Hepatocyte (in vitro differentiated cells): ENCODE data around the gene CORIN. TPM values are rescaled to one million over a fixed set of nuclear protein-coding genes. Genes with fewer than 3 reads are reported as not detected.

Experiments used
- DNase-seq: peaks from one replicate; pipeline ENCODE4 v3.0.0-alpha.2; 2016; ENCODE audit warnings: low spot score
- H2AFZ ChIP-seq: fragments of 200-600 bp; sonication (generic); 2 replicates; pipeline ENCODE4 v1.6.0; 2016; ENCODE audit warnings: antibody characterized with exemption, mild to moderate bottlenecking
- H3K27ac ChIP-seq: fragments of 200-600 bp; sonication (generic); 2 replicates; pipeline ENCODE4 v1.5.1; 2016; ENCODE audit warnings: mild to moderate bottlenecking
- H3K27me3 ChIP-seq: fragments of 200-600 bp; sonication (generic); 2 replicates; pipeline ENCODE4 v1.6.1; 2016
- H3K36me3 ChIP-seq: fragments of 200-600 bp; sonication (generic); replicated peaks from 2 replicates; pipeline ENCODE4 v1.5.1; 2016; ENCODE audit warnings: low read depth; ENCODE audit not compliant: insufficient read depth
- H3K4me1 ChIP-seq: fragments of 200-600 bp; sonication (generic); 2 replicates; pipeline ENCODE4 v1.5.1; 2016; ENCODE audit warnings: mild to moderate bottlenecking, moderate library complexity; ENCODE audit not compliant: insufficient read depth
- H3K4me2 ChIP-seq: fragments of 200-600 bp; sonication (generic); 2 replicates; pipeline ENCODE4 v1.6.0; 2016
- H3K4me3 ChIP-seq: fragments of 200-600 bp; sonication (generic); 2 replicates; pipeline ENCODE4 v1.5.1; 2016; ENCODE audit warnings: mild to moderate bottlenecking
- H3K79me2 ChIP-seq: fragments of 200-600 bp; sonication (generic); 2 replicates; pipeline ENCODE4 v1.6.0; 2017; ENCODE audit warnings: mild to moderate bottlenecking
- H3K9me2 ChIP-seq: fragments of 200-600 bp; sonication (generic); replicated peaks from 2 replicates; pipeline ENCODE4 v1.6.0; 2017; ENCODE audit warnings: mild to moderate bottlenecking; ENCODE audit not compliant: insufficient read depth
- H3K9me3 ChIP-seq: fragments of 200-600 bp; sonication (generic); 2 replicates; pipeline ENCODE4 v1.5.1; 2016; ENCODE audit warnings: low read depth, mild to moderate bottlenecking
- H4K20me1 ChIP-seq: fragments of 200-600 bp; sonication (generic); 2 replicates; pipeline ENCODE4 v1.6.0; 2016; ENCODE audit warnings: mild to moderate bottlenecking; ENCODE audit not compliant: insufficient read depth, poor library complexity, severe bottlenecking
- CTCF ChIP-seq: fragments of 200-600 bp; sonication (generic); IDR thresholded peaks from 2 replicates; pipeline ENCODE4 v1.5.1; 2016; ENCODE audit warnings: antibody characterized with exemption, mild to moderate bottlenecking; ENCODE audit not compliant: poor library complexity
- EZH2 ChIP-seq: fragments of 200-600 bp; sonication (generic); IDR thresholded peaks from 2 replicates; pipeline ENCODE4 v1.6.1; 2016; ENCODE audit warnings: antibody characterized with exemption, mild to moderate bottlenecking, borderline replicate concordance
- EZH2phosphoT487 ChIP-seq: fragments of 200-600 bp; sonication (generic); IDR thresholded peaks from one replicate; pipeline ENCODE4 v1.6.1; 2018; ENCODE audit warnings: antibody characterized with exemption, mild to moderate bottlenecking, low read depth, moderate library complexity; ENCODE audit not compliant: unreplicated experiment, severe bottlenecking
- WGBS: methylation state at CpG from one replicate; pipeline ENCODE4 v1.1.6; 2016; ENCODE audit warnings: low lambda C conversion rate; ENCODE audit errors: missing lambda C conversion rate; 5-methylcytosine and 5-hydroxymethylcytosine counted together
- polyA plus RNA-seq: library from polyadenylated mRNA; unstranded; fragments of >200 nt; fragmentation: Nextera tagmentation; extraction: Ambion mirVana; gene quantifications from 2 replicates; pipeline ENCODE4 v1.2.1, GENCODE V29; 2016
- total RNA-seq: library from RNA; depleted of rRNA; stranded (reverse); fragments of >200 nt; gene quantifications from 2 replicates; pipeline ENCODE4 v1.2.3, GENCODE V29; 2014

The CORIN gene
- total and polyA plus RNA-seq, 2 experiments from 2014 or later, result 0.13 to 0.40 TPM

- Histone ChIP-seq H3K79me2 (no peaks in the 10 kb centered on the region), H3K27me3 (no peaks in the 10 kb centered on the region), H3K4me3 (no peak overlapping the region), H3K27ac (no peak overlapping the region), H4K20me1 (no peaks in the 10 kb centered on the region), H3K9me3 (no peaks in the 10 kb centered on the region), H2AFZ (no peak overlapping the region), H3K9me2 (no peaks in the 10 kb centered on the region), H3K36me3 (no peaks in the 10 kb centered on the region), H3K4me2 (no peak overlapping the region), H3K4me1 (no peaks in the 10 kb centered on the region)
- TF ChIP-seq EZH2 (no peak), EZH2phosphoT487 (no peak)
- DNase-seq, result no peak
- 82% methylated on average over 4 of the region's 4 CpGs for whole genome bisulfite sequencing
Observed at GRCh38 chr4:47863486-47863885, 25.6 kb upstream of the CORIN start.

- Histone ChIP-seq H3K36me3 (no peaks in the 10 kb centered on the region), H3K27ac (no peak overlapping the region), H3K4me1 (no peaks in the 10 kb centered on the region), H3K4me2 (no peak overlapping the region), H3K9me3 (no peaks in the 10 kb centered on the region), H2AFZ (no peak overlapping the region), H3K79me2 (no peaks in the 10 kb centered on the region), H3K9me2 (no peaks in the 10 kb centered on the region), H3K4me3 (no peak overlapping the region), H3K27me3 (no peaks in the 10 kb centered on the region), H4K20me1 (no peaks in the 10 kb centered on the region)
- WGBS, result 96% methylated on average over 3 of the region's 3 CpGs
- TF ChIP-seq EZH2phosphoT487 (no peak), CTCF (no peak), EZH2 (no peak)
- DNase-seq, result no peak
Observed at GRCh38 chr4:47862297-47862696, 24.4 kb upstream of the CORIN start.

- Histone ChIP-seq H3K27me3 (no peaks in the 10 kb centered on the region), H3K4me3 (no peak overlapping the region), H2AFZ (no peak overlapping the region), H3K36me3 (no peaks in the 10 kb centered on the region), H3K9me3 (no peaks in the 10 kb centered on the region), H3K4me2 (no peak overlapping the region), H3K4me1 (no peaks in the 10 kb centered on the region), H3K9me2 (no peaks in the 10 kb centered on the region), H3K27ac (no peak overlapping the region), H3K79me2 (no peaks in the 10 kb centered on the region), H4K20me1 (no peaks in the 10 kb centered on the region)
- WGBS, result 100% methylated on average over 1 of the region's 1 CpG
- TF ChIP-seq EZH2phosphoT487, result no peak
- no peak for TF ChIP-seq CTCF
- no peak for TF ChIP-seq EZH2
- no peak for DNase-seq
Observed at GRCh38 chr4:47860305-47860704, 22.4 kb upstream of the CORIN start.

GRCh38 chr4:47858006-47858405 is 20.1 kb upstream of the CORIN start:
- Histone ChIP-seq H3K79me2 (no peaks in the 10 kb centered on the region), H3K4me1 (no peaks in the 10 kb centered on the region), H4K20me1 (no peaks in the 10 kb centered on the region), H3K9me3 (no peaks in the 10 kb centered on the region), H3K27me3 (no peaks in the 10 kb centered on the region), H3K36me3 (no peaks in the 10 kb centered on the region), H3K4me3 (no peak overlapping the region), H3K9me2 (no peaks in the 10 kb centered on the region), H3K4me2 (no peak overlapping the region), H3K27ac (no peak overlapping the region), H2AFZ (no peak overlapping the region)
- WGBS, result 88% methylated on average over 2 of the region's 2 CpGs
- no peak for DNase-seq
- TF ChIP-seq EZH2phosphoT487, result no peak
- TF ChIP-seq EZH2, result no peak
- no peak for TF ChIP-seq CTCF
